HCT116 (cell line): ENCODE data around the gene TLR8.
"Not testable (repeated sequence)": the region's sequence is repeated elsewhere in the genome, so short reads cannot be mapped to it uniquely, and the experiment has no call there.

ENCODE experiments used
- CTCF ChIP-seq, 3 experiments: fragments of 200-600 bp in 1 of 3; sonication (generic) in 1 of 3; IDR thresholded peaks in 2 of 3; conservative IDR thresholded peaks in 1 of 3; 2 replicates each; pipeline ENCODE4 v1.5.1; 2012 to 2017; ENCODE audit warnings: low read depth in 2 of 3, low read length in 2 of 3, antibody characterized with exemption in 1 of 3, borderline replicate concordance in 1 of 3, control low read depth in 1 of 3, mild to moderate bottlenecking in 1 of 3, mixed read lengths in 1 of 3, mixed run types in 1 of 3, moderate library complexity in 1 of 3; ENCODE audit not compliant: insufficient read depth in 1 of 3
- EZH2 ChIP-seq: fragments of 200-600 bp; sonication (generic); IDR thresholded peaks from 2 replicates; pipeline ENCODE4 v1.6.1; 2017; ENCODE audit warnings: antibody characterized with exemption, mixed run types
- FOSL1 ChIP-seq: IDR thresholded peaks from 2 replicates; pipeline ENCODE4 v1.6.1; 2012; ENCODE audit warnings: low read depth
- POLR2AphosphoS5 ChIP-seq: IDR thresholded peaks from 2 replicates; pipeline ENCODE4 v1.6.1; 2011; ENCODE audit warnings: mild to moderate bottlenecking, low read depth, low read length, moderate library complexity
- SIN3A ChIP-seq: IDR thresholded peaks from 2 replicates; pipeline ENCODE4 v1.6.1; 2012; ENCODE audit warnings: low read depth
- SP1 ChIP-seq: IDR thresholded peaks from 2 replicates; pipeline ENCODE4 v1.6.1; 2012; ENCODE audit warnings: low read depth
- TCF7L2 ChIP-seq: IDR thresholded peaks from 2 replicates; pipeline ENCODE4 v1.7.0; 2011; ENCODE audit warnings: borderline replicate concordance, inconsistent platforms; ENCODE audit not compliant: insufficient read depth, insufficient read length; ENCODE audit errors: extremely low read depth
- TF ChIP-seq, protein P1 (sequence below): IDR thresholded peaks from 2 replicates; pipeline ENCODE4 v1.6.1; 2012; ENCODE audit warnings: low read depth

GRCh38 chrX:12963210-12963850 lies 56.9 kb downstream of the TLR8 start:
- TF ChIP-seq CTCF (IDR thresholded peaks at IDR 0.05 in 2 of 3, conservative IDR thresholded peaks at IDR 0.05 in 1 of 3; ENCODE audit: borderline replicate concordance in 1 of 3, insufficient read depth in 1 of 3, low read depth in 2 of 3, low read length in 2 of 3); FOSL1; SP1; SIN3A; TCF7L2; POLR2AphosphoS5; EZH2: not testable (repeated sequence)
- TF ChIP-seq, protein P1, sequence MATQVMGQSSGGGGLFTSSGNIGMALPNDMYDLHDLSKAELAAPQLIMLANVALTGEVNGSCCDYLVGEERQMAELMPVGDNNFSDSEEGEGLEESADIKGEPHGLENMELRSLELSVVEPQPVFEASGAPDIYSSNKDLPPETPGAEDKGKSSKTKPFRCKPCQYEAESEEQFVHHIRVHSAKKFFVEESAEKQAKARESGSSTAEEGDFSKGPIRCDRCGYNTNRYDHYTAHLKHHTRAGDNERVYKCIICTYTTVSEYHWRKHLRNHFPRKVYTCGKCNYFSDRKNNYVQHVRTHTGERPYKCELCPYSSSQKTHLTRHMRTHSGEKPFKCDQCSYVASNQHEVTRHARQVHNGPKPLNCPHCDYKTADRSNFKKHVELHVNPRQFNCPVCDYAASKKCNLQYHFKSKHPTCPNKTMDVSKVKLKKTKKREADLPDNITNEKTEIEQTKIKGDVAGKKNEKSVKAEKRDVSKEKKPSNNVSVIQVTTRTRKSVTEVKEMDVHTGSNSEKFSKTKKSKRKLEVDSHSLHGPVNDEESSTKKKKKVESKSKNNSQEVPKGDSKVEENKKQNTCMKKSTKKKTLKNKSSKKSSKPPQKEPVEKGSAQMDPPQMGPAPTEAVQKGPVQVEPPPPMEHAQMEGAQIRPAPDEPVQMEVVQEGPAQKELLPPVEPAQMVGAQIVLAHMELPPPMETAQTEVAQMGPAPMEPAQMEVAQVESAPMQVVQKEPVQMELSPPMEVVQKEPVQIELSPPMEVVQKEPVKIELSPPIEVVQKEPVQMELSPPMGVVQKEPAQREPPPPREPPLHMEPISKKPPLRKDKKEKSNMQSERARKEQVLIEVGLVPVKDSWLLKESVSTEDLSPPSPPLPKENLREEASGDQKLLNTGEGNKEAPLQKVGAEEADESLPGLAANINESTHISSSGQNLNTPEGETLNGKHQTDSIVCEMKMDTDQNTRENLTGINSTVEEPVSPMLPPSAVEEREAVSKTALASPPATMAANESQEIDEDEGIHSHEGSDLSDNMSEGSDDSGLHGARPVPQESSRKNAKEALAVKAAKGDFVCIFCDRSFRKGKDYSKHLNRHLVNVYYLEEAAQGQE: not testable (repeated sequence)
